Activated CD4-positive, alpha-beta T cell treated with anti-CD3 and anti-CD28 coated beads for 36 hours (primary cell): ENCODE data around the gene METRN. TPM values are rescaled to one million over a fixed set of nuclear protein-coding genes. Genes with fewer than 3 reads are reported as not detected.

Source experiments
- ATAC-seq: fragments of 200-7000 bp; cut with Tn5 transposase; one replicate; pipeline ENCODE4 v1.10.0; 2021; ENCODE audit warnings: mild to moderate bottlenecking, moderate library complexity
- CTCF ChIA-PET: fragments of 350-600 bp; sonication (Branson Sonifier 250); formaldehyde crosslinking; loops from one replicate; lab custom pipeline; 2021; ENCODE audit warnings: antibody characterized with exemption; lab: Charles Lee
- POLR2A ChIA-PET: fragments of 350-600 bp; sonication (Branson Sonifier 250); formaldehyde crosslinking; loops from one replicate; lab custom pipeline; 2021; ENCODE audit warnings: antibody characterized with exemption, inconsistent platforms; lab: Charles Lee
- DNase-seq: peaks from one replicate; pipeline ENCODE4 v3.0.0-alpha.2; 2020
- H3K27ac Mint-ChIP-seq: one replicate; pipeline ENCODE4 v1.8.0; 2021; ENCODE audit warnings: mixed read lengths
- H3K27me3 Mint-ChIP-seq: one replicate; pipeline ENCODE4 v1.8.0; 2021; ENCODE audit warnings: mixed read lengths
- H3K36me3 Mint-ChIP-seq: one replicate; pipeline ENCODE4 v1.8.0; 2021; ENCODE audit warnings: low read depth, mixed read lengths
- H3K4me1 Mint-ChIP-seq: one replicate; pipeline ENCODE4 v1.8.0; 2021; ENCODE audit warnings: mixed read lengths
- H3K4me3 Mint-ChIP-seq: one replicate; pipeline ENCODE4 v1.8.0; 2021; ENCODE audit warnings: mild to moderate bottlenecking, moderate library complexity, mixed read lengths
- H3K9me3 Mint-ChIP-seq: one replicate; pipeline ENCODE4 v1.8.0; 2021; ENCODE audit warnings: low read depth, mixed read lengths
- intact Hi-C, 2 experiments: fragments of 100-400 bp; cut with DNase I in 1 of 2; cut with micrococcal nuclease in 1 of 2; formaldehyde crosslinking; loops; one replicate each; pipeline versions ENCODE4 v1.14.2 to v1.15.1; 2022 to 2024; cut with DNase I, micrococcal nuclease
- total RNA-seq, 2 experiments: library from RNA; stranded (reverse); gene quantifications; one replicate each; pipeline ENCODE4 v1.2.3, GENCODE V29; 2021

Gene METRN
- total RNA-seq, 2 experiments from 2014 or later, result 11.1 to 13.3 TPM

GRCh38 chr16:678858-679813 lies 35.8 kb upstream of the METRN start:
- H3K4me3 Mint-ChIP-seq, result peak overlapping the region; percentile 76
- ATAC-seq (peak; percentile 9), DNase-seq (peak; percentile 72)
- no peaks in the 10 kb centered on the region for H3K9me3 Mint-ChIP-seq
- POLR2A ChIA-PET, result interaction anchor here (1.0 kb wide), 2 partner anchors 109 to 741 kb away, joined by 3 to 4 read pairs; partner anchors contain the start of genes CHTF18, RPUSD1 and UQCC4
- H3K27me3 Mint-ChIP-seq, result peaks cover 2% of the 10 kb centered on the region
- CTCF ChIA-PET, result interaction anchor here (0.7 to 0.8 kb wide), 2 partner anchors 9 to 11 kb away, joined by 3 to 5 read pairs; partner anchors contain the start of gene RHOT2
- H3K4me1 Mint-ChIP-seq, result peaks cover 36% of the 10 kb centered on the region
- intact Hi-C loops, result loop anchor here in 1 of 2 experiments (1.0 kb wide), 4 partner anchors 11 to 327 kb away; partner anchors contain the start of genes AXIN1, MCRIP2 and RHOT2
- H3K27ac Mint-ChIP-seq, result peak overlapping the region; percentile 33
- H3K36me3 Mint-ChIP-seq, result peaks cover 20% of the 10 kb centered on the region

GRCh38 chr16:679814-680624 lies 34.9 kb upstream of the METRN start, which contains the start of gene STUB1:
Gene STUB1 (plus strand): TSS chr16:680410. CDS start chr16:680526, 116 bp downstream.
- POLR2A ChIA-PET, result interaction anchor here (1.0 kb wide), 1 partner anchor 740 kb away, joined by 3 read pairs; the partner anchor contains the start of gene UQCC4
- DNase-seq, result peak; percentile 96
- Mint-ChIP-seq H3K36me3 (peaks cover 21% of the 10 kb centered on the region), H3K4me3 (peak within 1 kb of the TSS; percentile 76), H3K27me3 (peaks cover 2% of the 10 kb centered on the region), H3K9me3 (no peaks in the 10 kb centered on the region), H3K27ac (peak within 1 kb of the TSS; percentile 73), H3K4me1 (peaks cover 37% of the 10 kb centered on the region)
- CTCF ChIA-PET, result no interaction called here
- peak; percentile 52 for ATAC-seq
- intact Hi-C loops, result loop anchor here (1.0 to 5.0 kb wide), 16 partner anchors 10 to 1092 kb away; partner anchors contain the start of genes METTL26 (in 2 of the 2), ANTKMT (in 1 of the 2), AXIN1 (in 1 of the 2) and CAPN15 (in 1 of the 2)

- CTCF ChIA-PET, result interaction anchor here (1.0 kb wide), 1 partner anchor 37 kb away, joined by 4 read pairs; no protein-coding TSS in a partner anchor
Measured at GRCh38 chr16:680625-680945, 34.3 kb upstream of the METRN start.

GRCh38 chr16:680967-681745 lies 33.8 kb upstream of the METRN start:
- intact Hi-C loops, result loop anchor here (1.0 to 5.0 kb wide), 12 partner anchors 9 to 1091 kb away; partner anchors contain the start of genes METTL26 (in 2 of the 2), ANTKMT (in 1 of the 2), CAPN15 (in 1 of the 2) and CHTF18 (in 1 of the 2)
- POLR2A ChIA-PET, result no interaction called here
- H3K4me3 Mint-ChIP-seq, result peak overlapping the region; percentile 76
- H3K27ac Mint-ChIP-seq, result peak overlapping the region; percentile 47
- H3K9me3 Mint-ChIP-seq, result no peaks in the 10 kb centered on the region
- CTCF ChIA-PET, result interaction anchor here (0.6 to 1.0 kb wide), 2 partner anchors 38 to 59 kb away, joined by 4 read pairs; no protein-coding TSS in a partner anchor
- H3K36me3 Mint-ChIP-seq, result peaks cover 28% of the 10 kb centered on the region
- ATAC-seq (no peak), DNase-seq (peak; percentile 40)
- H3K27me3 Mint-ChIP-seq, result no peaks in the 10 kb centered on the region
- peaks cover 36% of the 10 kb centered on the region for H3K4me1 Mint-ChIP-seq

More at GRCh38 chr16:680625-680945, 34.3 kb upstream of the METRN start:
- Mint-ChIP-seq H3K27me3 (no peaks in the 10 kb centered on the region), H3K4me3 (peak overlapping the region; percentile 76), H3K4me1 (peaks cover 35% of the 10 kb centered on the region), H3K27ac (peak overlapping the region; percentile 47), H3K9me3 (no peaks in the 10 kb centered on the region), H3K36me3 (peaks cover 24% of the 10 kb centered on the region)
- ATAC-seq, result no peak
- DNase-seq, result no peak
- POLR2A ChIA-PET, result no interaction called here
- intact Hi-C loops, result loop anchor here (1.0 to 5.0 kb wide), 12 partner anchors 10 to 1092 kb away; partner anchors contain the start of genes METTL26 (in 2 of the 2), ANTKMT (in 1 of the 2), CAPN15 (in 1 of the 2) and CHTF18 (in 1 of the 2)

GRCh38 chr16:681746-682427 lies 33.0 kb upstream of the METRN start:
- H3K36me3 Mint-ChIP-seq, result peaks cover 32% of the 10 kb centered on the region
- intact Hi-C loops, result loop anchor here (5.0 kb wide), 7 partner anchors 40 to 1090 kb away; partner anchors contain the start of genes ANTKMT (in 1 of the 2), CAPN15 (in 1 of the 2), DECR2 (in 1 of the 2) and EME2 (in 1 of the 2)

GRCh38 chr16:682493-683395 lies 32.2 kb upstream of the METRN start:
- Mint-ChIP-seq H3K9me3 (no peaks in the 10 kb centered on the region), H3K27ac (peak overlapping the region; percentile 58), H3K36me3 (peaks cover 32% of the 10 kb centered on the region), H3K4me1 (peaks cover 34% of the 10 kb centered on the region), H3K27me3 (no peaks in the 10 kb centered on the region), H3K4me3 (peak overlapping the region; percentile 76)
- no peak for DNase-seq
- intact Hi-C loops, result loop anchor here (5.0 kb wide), 7 partner anchors 40 to 1090 kb away; partner anchors contain the start of genes ANTKMT (in 1 of the 2), CAPN15 (in 1 of the 2), DECR2 (in 1 of the 2) and EME2 (in 1 of the 2)
- POLR2A ChIA-PET, result no interaction called here
- CTCF ChIA-PET, result interaction anchor here (0.6 kb wide), 1 partner anchor 195 kb away, joined by 4 read pairs; no protein-coding TSS in a partner anchor
- ATAC-seq, result no peak

More at GRCh38 chr16:681746-682427, 33.0 kb upstream of the METRN start:
- peaks cover 34% of the 10 kb centered on the region for H3K4me1 Mint-ChIP-seq
- ChIA-PET POLR2A (no interaction called here), CTCF (interaction anchor here (0.6 to 1.0 kb wide), 2 partner anchors 39 to 60 kb away, joined by 4 read pairs; no protein-coding TSS in a partner anchor)
- H3K9me3 Mint-ChIP-seq, result no peaks in the 10 kb centered on the region
- peak overlapping the region; percentile 76 for H3K4me3 Mint-ChIP-seq
- DNase-seq, result no peak
- H3K27me3 Mint-ChIP-seq, result no peaks in the 10 kb centered on the region
- ATAC-seq, result no peak
- peak overlapping the region; percentile 26 for H3K27ac Mint-ChIP-seq

GRCh38 chr16:683396-684070 lies 31.4 kb upstream of the METRN start:
- no peaks in the 10 kb centered on the region for H3K27me3 Mint-ChIP-seq
- CTCF ChIA-PET, result interaction anchor here (0.6 to 1.0 kb wide), 3 partner anchors 29 to 258 kb away, joined by 3 to 4 read pairs (median 4); partner anchors contain the start of gene RAB11FIP3
- peak overlapping the region; percentile 76 for H3K4me3 Mint-ChIP-seq
- intact Hi-C loops, result loop anchor here (1.0 to 5.0 kb wide), 13 partner anchors 15 to 1089 kb away; partner anchors contain the start of genes ANTKMT (in 2 of the 2), METTL26 (in 2 of the 2), CAPN15 (in 1 of the 2) and CHTF18 (in 1 of the 2)
- DNase-seq, result peak; percentile 41
- peaks cover 32% of the 10 kb centered on the region for H3K36me3 Mint-ChIP-seq
- H3K27ac Mint-ChIP-seq, result peak overlapping the region; percentile 58
- peaks cover 36% of the 10 kb centered on the region for H3K4me1 Mint-ChIP-seq
- POLR2A ChIA-PET, result no interaction called here
- no peaks in the 10 kb centered on the region for H3K9me3 Mint-ChIP-seq
- no peak for ATAC-seq
